GM23338 (cell line): ENCODE data around the gene FEV. TPM values are rescaled to one million over a fixed set of nuclear protein-coding genes. Genes with fewer than 3 reads are reported as not detected.

Experiments used
- ATAC-seq: fragments of 200-7000 bp; cut with Tn5 transposase; 3 replicates; pipeline ENCODE4 v1.9.1; 2020
- DNase-seq: peaks from one replicate; pipeline ENCODE4 v3.0.0-alpha.2; 2015; ENCODE audit warnings: low spot score
- H2AFZ ChIP-seq: fragments of 200-600 bp; sonication (generic); 2 replicates; pipeline ENCODE4 v1.8.0; 2016; ENCODE audit warnings: antibody characterized with exemption, mild to moderate bottlenecking, moderate library complexity
- H3F3A ChIP-seq: fragments of 200-600 bp; sonication (generic); replicated peaks from 2 replicates; pipeline ENCODE4 v1.8.0; 2017; ENCODE audit warnings: antibody characterized with exemption, mixed run types, low read depth
- H3K27ac ChIP-seq: fragments of 200-600 bp; sonication (generic); 2 replicates; pipeline ENCODE4 v1.6.1; 2016; ENCODE audit warnings: low read depth
- H3K27me3 ChIP-seq: fragments of 200-600 bp; sonication (generic); 2 replicates; pipeline ENCODE4 v1.8.0; 2016; ENCODE audit warnings: mild to moderate bottlenecking, mixed run types, moderate library complexity; ENCODE audit not compliant: insufficient read depth
- H3K36me3 ChIP-seq: fragments of 200-600 bp; sonication (generic); 2 replicates; pipeline ENCODE4 v1.8.0; 2016; ENCODE audit warnings: mild to moderate bottlenecking; ENCODE audit not compliant: insufficient read depth
- H3K4me1 ChIP-seq: fragments of 200-600 bp; sonication (generic); 2 replicates; pipeline ENCODE4 v1.8.0; 2016; ENCODE audit warnings: mild to moderate bottlenecking, moderate library complexity; ENCODE audit not compliant: insufficient read depth
- H3K4me2 ChIP-seq: fragments of 200-600 bp; sonication (generic); 2 replicates; pipeline ENCODE4 v1.7.1; 2017; ENCODE audit warnings: mixed run types
- H3K4me3 ChIP-seq: fragments of 200-600 bp; sonication (generic); 2 replicates; pipeline ENCODE4 v1.6.1; 2016; ENCODE audit warnings: mixed run types
- H3K79me2 ChIP-seq: fragments of 200-600 bp; sonication (generic); replicated peaks from 2 replicates; pipeline ENCODE4 v1.8.0; 2017; ENCODE audit warnings: mild to moderate bottlenecking; ENCODE audit not compliant: insufficient read depth
- H3K9me2 ChIP-seq: fragments of 200-600 bp; sonication (generic); 2 replicates; pipeline ENCODE4 v1.8.0; 2017; ENCODE audit not compliant: insufficient read depth
- H4K20me1 ChIP-seq: fragments of 200-600 bp; sonication (generic); replicated peaks from 2 replicates; pipeline ENCODE4 v1.8.0; 2017; ENCODE audit warnings: mild to moderate bottlenecking; ENCODE audit not compliant: insufficient read depth
- H3K27ac Mint-ChIP-seq: 2 replicates; pipeline ENCODE4 v1.8.0; 2020; ENCODE audit warnings: inconsistent platforms, mild to moderate bottlenecking, moderate library complexity, mixed read lengths
- H3K27me3 Mint-ChIP-seq: 3 replicates; pipeline ENCODE4 v1.8.0; 2022; ENCODE audit warnings: low read depth, mild to moderate bottlenecking, moderate library complexity, mixed read lengths, inconsistent platforms; ENCODE audit not compliant: insufficient read depth, poor library complexity
- H3K36me3 Mint-ChIP-seq: 3 replicates; pipeline ENCODE4 v1.8.0; 2021; ENCODE audit warnings: low read depth, mild to moderate bottlenecking, inconsistent platforms, moderate library complexity, mixed read lengths
- H3K4me1 Mint-ChIP-seq: 3 replicates; pipeline ENCODE4 v1.8.0; 2020; ENCODE audit warnings: mild to moderate bottlenecking, inconsistent platforms, mixed read lengths
- H3K4me3 Mint-ChIP-seq: 3 replicates; pipeline ENCODE4 v1.8.0; 2021; ENCODE audit warnings: moderate library complexity, mild to moderate bottlenecking, inconsistent platforms, mixed read lengths
- H3K9me3 Mint-ChIP-seq: 3 replicates; pipeline ENCODE4 v1.8.0; 2020; ENCODE audit warnings: moderate library complexity, mild to moderate bottlenecking, inconsistent platforms, mixed read lengths
- CREB1 ChIP-seq: fragments of 250-450 bp; sonication (Bioruptor Pico); IDR thresholded peaks from 2 replicates; pipeline ENCODE4 v1.5.0; 2020; ENCODE audit warnings: low read depth, mild to moderate bottlenecking, moderate library complexity
- CTCF ChIP-seq, 2 experiments: fragments of 200-600 bp in 1 of 2; sonication (generic) in 1 of 2; conservative IDR thresholded peaks; 2 replicates each; pipeline versions ENCODE4 v1.5.1 to v1.6.1; 2016 to 2017; ENCODE audit warnings: antibody characterized with exemption in 2 of 2, low read depth in 2 of 2, mild to moderate bottlenecking in 2 of 2, moderate library complexity in 1 of 2
- EZH2 ChIP-seq: fragments of 200-600 bp; sonication (generic); IDR thresholded peaks from one replicate; pipeline ENCODE4 v1.8.0; 2017; ENCODE audit warnings: antibody characterized with exemption, mild to moderate bottlenecking, low read depth; ENCODE audit not compliant: unreplicated experiment
- EZH2phosphoT487 ChIP-seq: fragments of 200-600 bp; sonication (generic); IDR thresholded peaks from one replicate; pipeline ENCODE4 v1.8.1; 2018; ENCODE audit warnings: antibody characterized with exemption; ENCODE audit not compliant: unreplicated experiment
- JUNB ChIP-seq: IDR thresholded peaks from one replicate; pipeline ENCODE4 v1.6.1; 2016; ENCODE audit warnings: antibody characterized with exemption; ENCODE audit not compliant: unreplicated experiment
- NANOG ChIP-seq: IDR thresholded peaks from 2 replicates; pipeline ENCODE4 v1.6.1; 2016; ENCODE audit warnings: antibody characterized with exemption, borderline replicate concordance
- POLR2AphosphoS5 ChIP-seq: IDR thresholded peaks from 2 replicates; pipeline ENCODE4 v1.6.1; 2016; ENCODE audit warnings: antibody characterized with exemption, low read depth
- STAT1 ChIP-seq: IDR thresholded peaks from one replicate; pipeline ENCODE4 v1.6.1; 2016; ENCODE audit warnings: antibody characterized with exemption; ENCODE audit not compliant: unreplicated experiment
- ZNF114 ChIP-seq: fragments of 250-450 bp; sonication (Bioruptor Pico); IDR thresholded peaks from 2 replicates; pipeline ENCODE4 v1.5.0; 2020; ENCODE audit warnings: mild to moderate bottlenecking, moderate library complexity
- ZNF331 ChIP-seq: fragments of 250-450 bp; sonication (Bioruptor Pico); IDR thresholded peaks from 2 replicates; pipeline ENCODE4 v1.5.0; 2020; ENCODE audit warnings: low read depth, mild to moderate bottlenecking, moderate library complexity
- ZNF462 ChIP-seq: fragments of 250-450 bp; sonication (Bioruptor Pico); IDR thresholded peaks from 2 replicates; pipeline ENCODE4 v1.5.0; 2020; ENCODE audit warnings: mild to moderate bottlenecking, moderate library complexity
- polyA plus RNA-seq: library from polyadenylated mRNA; unstranded; fragments of >200 nt; fragmentation: Nextera tagmentation; extraction: Ambion mirVana; gene quantifications from 2 replicates; pipeline ENCODE4 v1.2.1, GENCODE V29; 2016
- total RNA-seq: library from RNA; depleted of rRNA; stranded (reverse); fragments of >200 nt; shearing (Covaris generic); gene quantifications from 2 replicates; pipeline ENCODE4 v1.2.3, GENCODE V29; 2014
- TF ChIP-seq, protein P1 (sequence below): IDR thresholded peaks from 2 replicates; pipeline ENCODE4 v1.6.1; 2016; ENCODE audit warnings: antibody characterized with exemption
- TF ChIP-seq, protein P2 (sequence below): IDR thresholded peaks from one replicate; pipeline ENCODE4 v1.6.1; 2018; ENCODE audit warnings: antibody characterized with exemption; ENCODE audit not compliant: unreplicated experiment

The FEV gene
- total and polyA plus RNA-seq, 2 experiments from 2014 or later, result not detected

- no peaks in the 10 kb centered on the region for H3K4me1 Mint-ChIP-seq
- Histone ChIP-seq H3K9me2 (no peaks in the 10 kb centered on the region), H3K27me3 (peaks cover 72% of the 10 kb centered on the region), H3K4me3 (no peak overlapping the region), H3F3A (no peaks in the 10 kb centered on the region), H3K27ac (no peak overlapping the region), H3K4me2 (no peak overlapping the region), H3K79me2 (no peaks in the 10 kb centered on the region), H3K36me3 (no peaks in the 10 kb centered on the region), H4K20me1 (no peaks in the 10 kb centered on the region), H3K4me1 (no peaks in the 10 kb centered on the region), H2AFZ (no peak overlapping the region)
- no peaks in the 10 kb centered on the region for H3K36me3 Mint-ChIP-seq
- peaks cover 15% of the 10 kb centered on the region for H3K27me3 Mint-ChIP-seq
- DNase-seq (no peak), ATAC-seq (no peak)
- H3K9me3 Mint-ChIP-seq, result no peaks in the 10 kb centered on the region
- no peak overlapping the region for H3K27ac Mint-ChIP-seq
- no peak overlapping the region for H3K4me3 Mint-ChIP-seq
- TF ChIP-seq, protein P1, sequence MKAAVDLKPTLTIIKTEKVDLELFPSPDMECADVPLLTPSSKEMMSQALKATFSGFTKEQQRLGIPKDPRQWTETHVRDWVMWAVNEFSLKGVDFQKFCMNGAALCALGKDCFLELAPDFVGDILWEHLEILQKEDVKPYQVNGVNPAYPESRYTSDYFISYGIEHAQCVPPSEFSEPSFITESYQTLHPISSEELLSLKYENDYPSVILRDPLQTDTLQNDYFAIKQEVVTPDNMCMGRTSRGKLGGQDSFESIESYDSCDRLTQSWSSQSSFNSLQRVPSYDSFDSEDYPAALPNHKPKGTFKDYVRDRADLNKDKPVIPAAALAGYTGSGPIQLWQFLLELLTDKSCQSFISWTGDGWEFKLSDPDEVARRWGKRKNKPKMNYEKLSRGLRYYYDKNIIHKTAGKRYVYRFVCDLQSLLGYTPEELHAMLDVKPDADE, result no peak
- TF ChIP-seq CREB1, result no peak
- no peak for TF ChIP-seq EZH2phosphoT487
- TF ChIP-seq JUNB, result no peak
- no peak for TF ChIP-seq ZNF331 (CRISPR knock-in tag)
- TF ChIP-seq ZNF114 (CRISPR knock-in tag), result no peak
- TF ChIP-seq STAT1, result no peak
- TF ChIP-seq CTCF (conservative IDR thresholded peaks at IDR 0.05; ENCODE audit: low read depth in 2 of 2), result no peak
- TF ChIP-seq, protein P2, sequence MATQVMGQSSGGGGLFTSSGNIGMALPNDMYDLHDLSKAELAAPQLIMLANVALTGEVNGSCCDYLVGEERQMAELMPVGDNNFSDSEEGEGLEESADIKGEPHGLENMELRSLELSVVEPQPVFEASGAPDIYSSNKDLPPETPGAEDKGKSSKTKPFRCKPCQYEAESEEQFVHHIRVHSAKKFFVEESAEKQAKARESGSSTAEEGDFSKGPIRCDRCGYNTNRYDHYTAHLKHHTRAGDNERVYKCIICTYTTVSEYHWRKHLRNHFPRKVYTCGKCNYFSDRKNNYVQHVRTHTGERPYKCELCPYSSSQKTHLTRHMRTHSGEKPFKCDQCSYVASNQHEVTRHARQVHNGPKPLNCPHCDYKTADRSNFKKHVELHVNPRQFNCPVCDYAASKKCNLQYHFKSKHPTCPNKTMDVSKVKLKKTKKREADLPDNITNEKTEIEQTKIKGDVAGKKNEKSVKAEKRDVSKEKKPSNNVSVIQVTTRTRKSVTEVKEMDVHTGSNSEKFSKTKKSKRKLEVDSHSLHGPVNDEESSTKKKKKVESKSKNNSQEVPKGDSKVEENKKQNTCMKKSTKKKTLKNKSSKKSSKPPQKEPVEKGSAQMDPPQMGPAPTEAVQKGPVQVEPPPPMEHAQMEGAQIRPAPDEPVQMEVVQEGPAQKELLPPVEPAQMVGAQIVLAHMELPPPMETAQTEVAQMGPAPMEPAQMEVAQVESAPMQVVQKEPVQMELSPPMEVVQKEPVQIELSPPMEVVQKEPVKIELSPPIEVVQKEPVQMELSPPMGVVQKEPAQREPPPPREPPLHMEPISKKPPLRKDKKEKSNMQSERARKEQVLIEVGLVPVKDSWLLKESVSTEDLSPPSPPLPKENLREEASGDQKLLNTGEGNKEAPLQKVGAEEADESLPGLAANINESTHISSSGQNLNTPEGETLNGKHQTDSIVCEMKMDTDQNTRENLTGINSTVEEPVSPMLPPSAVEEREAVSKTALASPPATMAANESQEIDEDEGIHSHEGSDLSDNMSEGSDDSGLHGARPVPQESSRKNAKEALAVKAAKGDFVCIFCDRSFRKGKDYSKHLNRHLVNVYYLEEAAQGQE, result no peak
- no peak for TF ChIP-seq POLR2AphosphoS5
- no peak for TF ChIP-seq EZH2
- TF ChIP-seq ZNF462, result no peak
- TF ChIP-seq NANOG, result no peak
Measured at GRCh38 chr2:218970894-218971293, 14.1 kb downstream of the FEV start.
